Panc1 (cell line): ENCODE measurements around the gene GPX7. TPM values are rescaled to one million over a fixed set of nuclear protein-coding genes. Genes with fewer than 3 reads are reported as not detected.
A peak's percentile ranks its signal among the peaks of the same experiment; 100 is the strongest.

Experiments
- ATAC-seq: fragments of 200-7000 bp; cut with Tn5 transposase; 2 replicates; pipeline ENCODE4 v1.9.1; 2020; ENCODE audit warnings: mild to moderate bottlenecking, moderate library complexity
- BruUV-seq: library from RNA; stranded (reverse); fragments of 400-500 nt; replicated peaks from 2 replicates; lab custom pipeline; 2021; lab: Mats Ljungman, UMichigan
- CTCF ChIA-PET: fragments of 300-600 bp; sonication (Branson Sonifier 250); formaldehyde crosslinking; loops from one replicate; lab custom pipeline; 2022; ENCODE audit warnings: antibody characterized with exemption; lab: Charles Lee
- POLR2A ChIA-PET: fragments of 300-600 bp; sonication (Branson Sonifier 250); formaldehyde crosslinking; loops from one replicate; lab custom pipeline; 2022; ENCODE audit warnings: antibody characterized with exemption; lab: Charles Lee
- DNase-seq: peaks from one replicate; pipeline ENCODE4 v3.0.0-alpha.2; 2010; ENCODE audit warnings: low read depth, low spot score
- H3K27ac ChIP-seq: 2 replicates; pipeline ENCODE4 v1.5.1; 2011; ENCODE audit warnings: mild to moderate bottlenecking, low read length, inconsistent platforms
- H3K27me3 ChIP-seq: fragments of 200-500 bp; sonication (Bioruptor generic); 2 replicates; pipeline ENCODE4 v1.6.0; 2014; ENCODE audit warnings: low read length, inconsistent platforms; ENCODE audit not compliant: control insufficient read depth, insufficient read depth
- H3K36me3 ChIP-seq: fragments of 200-500 bp; sonication (Bioruptor generic); 2 replicates; pipeline ENCODE4 v1.5.1; 2014; ENCODE audit warnings: inconsistent platforms, mild to moderate bottlenecking, low read length, moderate library complexity; ENCODE audit not compliant: control insufficient read depth, insufficient read depth
- H3K4me1 ChIP-seq: 2 replicates; pipeline ENCODE4 v1.5.1; 2011; ENCODE audit warnings: inconsistent platforms, mild to moderate bottlenecking, low read length, moderate library complexity; ENCODE audit not compliant: control insufficient read depth, insufficient read depth
- H3K4me3 ChIP-seq, 2 experiments: 2 replicates each; pipeline ENCODE4 v1.5.1; 2011 to 2012; ENCODE audit warnings: low read depth in 2 of 2, low read length in 2 of 2, mild to moderate bottlenecking in 2 of 2, inconsistent platforms in 1 of 2, moderate library complexity in 1 of 2
- H3K9me3 ChIP-seq: fragments of 200-500 bp; sonication (Bioruptor generic); 2 replicates; pipeline ENCODE4 v1.5.1; 2014; ENCODE audit warnings: low read depth, mild to moderate bottlenecking, inconsistent platforms, low read length, moderate library complexity; ENCODE audit not compliant: control insufficient read depth, insufficient read depth
- POLR2AphosphoS5 ChIP-seq: IDR thresholded peaks from 2 replicates; pipeline ENCODE4 v1.6.1; 2012; ENCODE audit warnings: mild to moderate bottlenecking, low read depth, low read length, moderate library complexity
- REST ChIP-seq, 2 experiments: IDR thresholded peaks; 2 replicates each; pipeline ENCODE4 v1.6.1; 2011 to 2012; ENCODE audit warnings: low read depth in 2 of 2, control low read depth in 1 of 2, low read length in 1 of 2, mild to moderate bottlenecking in 1 of 2, moderate library complexity in 1 of 2; ENCODE audit not compliant: insufficient read depth in 1 of 2
- SIN3A ChIP-seq: IDR thresholded peaks from 2 replicates; pipeline ENCODE4 v1.6.1; 2012; ENCODE audit warnings: low read depth, mild to moderate bottlenecking, low read length, moderate library complexity, borderline replicate concordance; ENCODE audit not compliant: insufficient read depth
- TCF7L2 ChIP-seq: IDR thresholded peaks from 2 replicates; pipeline ENCODE4 v1.6.1; 2011; ENCODE audit warnings: mild to moderate bottlenecking, low read depth, low read length, inconsistent platforms
- in situ Hi-C: cut with HindIII; loops from 2 replicates; pipeline ENCODE4 v1.10.0; 2016; ENCODE audit warnings: low sequenced_read_pairs, low pct_unique_long_range_greater_than_20kb
- intact Hi-C: fragments of 100-400 bp; cut with micrococcal nuclease; formaldehyde crosslinking; loops from one replicate; pipeline ENCODE4 v1.10.0; 2022; ENCODE audit not compliant: unreplicated experiment
- total RNA-seq: library from RNA; stranded (reverse); gene quantifications from one replicate; pipeline ENCODE4 v1.2.1, GENCODE V29; 2021; ENCODE audit not compliant: unreplicated experiment
- TF ChIP-seq, protein P1 (sequence below): fragments of 450-650 bp; IDR thresholded peaks from 2 replicates; pipeline ENCODE4 v1.5.1; 2017; ENCODE audit warnings: mild to moderate bottlenecking

GPX7 gene
- total RNA-seq, 1 experiment from 2014 or later = 11.2 TPM

DNA sequence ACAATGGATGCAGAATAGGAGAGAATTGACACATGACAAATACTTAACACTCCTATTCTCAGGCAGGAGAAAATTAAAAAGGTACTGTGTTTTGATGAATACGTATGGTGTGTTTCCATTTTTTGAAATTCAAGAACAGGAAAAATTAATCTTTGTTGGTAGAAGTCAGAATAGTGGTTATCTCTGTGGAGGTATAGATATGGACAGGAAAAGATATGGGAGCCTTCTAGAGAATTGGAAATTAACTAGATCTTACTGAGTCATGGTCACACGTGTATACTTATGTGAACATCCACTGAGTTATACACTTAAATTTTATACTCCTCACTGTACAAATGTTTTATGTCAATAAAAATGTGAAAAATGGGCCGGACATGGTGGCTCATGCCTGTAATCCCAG is 39.4 kb upstream of the GPX7 start:
- POLR2A ChIA-PET = no interaction called here
- in situ Hi-C loops (no loop called here), intact Hi-C loops (no loop called here)
- Histone ChIP-seq H3K4me1 (peaks cover 3% of the 10 kb centered on the region), H3K9me3 (no peaks in the 10 kb centered on the region), H3K36me3 (no peaks in the 10 kb centered on the region), H3K4me3 (no peak overlapping the region), H3K27me3 (peaks cover 3% of the 10 kb centered on the region; the same call in 1 of the 2 replicates), H3K27ac (no peak overlapping the region)
- no peak for TF ChIP-seq REST (IDR thresholded peaks at IDR 0.05; ENCODE audit: insufficient read depth in 1 of 2, low read depth in 2 of 2, low read length in 1 of 2)
- BruUV-seq = no TSS peak
- CTCF ChIA-PET = no interaction called here
- DNase-seq = no peak
- no peak for ATAC-seq

- Histone ChIP-seq H3K27me3 (peaks cover 3% of the 10 kb centered on the region; the same call in 1 of the 2 replicates), H3K9me3 (no peaks in the 10 kb centered on the region), H3K36me3 (no peaks in the 10 kb centered on the region), H3K4me3 (no peak overlapping the region), H3K27ac (no peak overlapping the region), H3K4me1 (peaks cover 6% of the 10 kb centered on the region)
- DNase-seq = no peak
- no peak for TF ChIP-seq POLR2AphosphoS5
- no peak for TF ChIP-seq SIN3A
- TF ChIP-seq, protein P1, sequence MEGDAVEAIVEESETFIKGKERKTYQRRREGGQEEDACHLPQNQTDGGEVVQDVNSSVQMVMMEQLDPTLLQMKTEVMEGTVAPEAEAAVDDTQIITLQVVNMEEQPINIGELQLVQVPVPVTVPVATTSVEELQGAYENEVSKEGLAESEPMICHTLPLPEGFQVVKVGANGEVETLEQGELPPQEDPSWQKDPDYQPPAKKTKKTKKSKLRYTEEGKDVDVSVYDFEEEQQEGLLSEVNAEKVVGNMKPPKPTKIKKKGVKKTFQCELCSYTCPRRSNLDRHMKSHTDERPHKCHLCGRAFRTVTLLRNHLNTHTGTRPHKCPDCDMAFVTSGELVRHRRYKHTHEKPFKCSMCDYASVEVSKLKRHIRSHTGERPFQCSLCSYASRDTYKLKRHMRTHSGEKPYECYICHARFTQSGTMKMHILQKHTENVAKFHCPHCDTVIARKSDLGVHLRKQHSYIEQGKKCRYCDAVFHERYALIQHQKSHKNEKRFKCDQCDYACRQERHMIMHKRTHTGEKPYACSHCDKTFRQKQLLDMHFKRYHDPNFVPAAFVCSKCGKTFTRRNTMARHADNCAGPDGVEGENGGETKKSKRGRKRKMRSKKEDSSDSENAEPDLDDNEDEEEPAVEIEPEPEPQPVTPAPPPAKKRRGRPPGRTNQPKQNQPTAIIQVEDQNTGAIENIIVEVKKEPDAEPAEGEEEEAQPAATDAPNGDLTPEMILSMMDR = no peak
- no peak for TF ChIP-seq TCF7L2
- TF ChIP-seq REST (IDR thresholded peaks at IDR 0.05; ENCODE audit: insufficient read depth in 1 of 2, low read depth in 2 of 2, low read length in 1 of 2) = no peak
- ATAC-seq = peak; percentile 70
- intact Hi-C loops = no loop called here
- CTCF ChIA-PET = no interaction called here
- POLR2A ChIA-PET = interaction anchor here (0.6 kb wide), 1 partner anchor 15 kb away, joined by 6 read pairs; no protein-coding TSS in a partner anchor
- BruUV-seq = no TSS peak
- in situ Hi-C loops = no loop called here
Observed at GRCh38 chr1:52567943-52568342, 34.2 kb upstream of the GPX7 start.
